ENCODE results near the gene SPPL3.
A peak's percentile ranks its signal among the peaks of the same experiment; 100 is the strongest.

SPPL3 gene

GRCh38 chr12:120720234-120720986 is 183.7 kb downstream of the SPPL3 start:
- H3K27ac Mint-ChIP-seq = no peak overlapping the region
- no peaks in the 10 kb centered on the region for H3K9me3 Mint-ChIP-seq
- peaks cover 63% of the 10 kb centered on the region for H3K36me3 Mint-ChIP-seq
- DNase-seq = no peak
- CTCF ChIA-PET = interaction anchor here (0.7 to 2.3 kb wide), 6 partner anchors 9 to 252 kb away, joined by 3 to 9 read pairs (median 4); partner anchors contain the start of gene UNC119B
- no peaks in the 10 kb centered on the region for H3K27me3 Mint-ChIP-seq
- no peak overlapping the region for H3K4me3 Mint-ChIP-seq
- H3K4me1 Mint-ChIP-seq = peaks cover 32% of the 10 kb centered on the region

GRCh38 chr12:120719496-120720233 is 184.5 kb downstream of the SPPL3 start:
- Mint-ChIP-seq H3K27me3 (no peaks in the 10 kb centered on the region), H3K9me3 (no peaks in the 10 kb centered on the region), H3K4me1 (peaks cover 26% of the 10 kb centered on the region), H3K36me3 (peaks cover 65% of the 10 kb centered on the region), H3K4me3 (no peak overlapping the region), H3K27ac (peak overlapping the region; percentile 1)
- CTCF ChIA-PET = interaction anchor here (0.8 to 2.3 kb wide), 6 partner anchors 8 to 252 kb away, joined by 3 to 9 read pairs (median 4); partner anchors contain the start of genes POP5 and UNC119B
- DNase-seq = no peak

- H3K4me1 Mint-ChIP-seq = peaks cover 27% of the 10 kb centered on the region
- H3K36me3 Mint-ChIP-seq = peaks cover 63% of the 10 kb centered on the region
- no peaks in the 10 kb centered on the region for H3K9me3 Mint-ChIP-seq
- DNase-seq = no peak
- CTCF ChIA-PET = interaction anchor here (0.8 kb wide), 1 partner anchor 138 kb away, joined by 3 read pairs; the partner anchor contains the start of gene POP5
- no peaks in the 10 kb centered on the region for H3K27me3 Mint-ChIP-seq
- H3K27ac Mint-ChIP-seq = peak overlapping the region; percentile 1
- no peak overlapping the region for H3K4me3 Mint-ChIP-seq
These were observed 185.1 kb downstream of the SPPL3 start for GRCh38 chr12:120719072-120719471.

- peaks cover 35% of the 10 kb centered on the region for H3K4me1 Mint-ChIP-seq
- no peaks in the 10 kb centered on the region for H3K27me3 Mint-ChIP-seq
- H3K27ac Mint-ChIP-seq = no peak overlapping the region
- CTCF ChIA-PET = interaction anchor here (0.9 to 1.3 kb wide), 2 partner anchors 69 to 71 kb away, joined by 3 to 6 read pairs; no protein-coding TSS in a partner anchor
- peaks cover 66% of the 10 kb centered on the region for H3K36me3 Mint-ChIP-seq
- no peaks in the 10 kb centered on the region for H3K9me3 Mint-ChIP-seq
- no peak overlapping the region for H3K4me3 Mint-ChIP-seq
- DNase-seq = no peak
These were observed 186.1 kb downstream of the SPPL3 start for GRCh38 chr12:120718055-120718454.

GRCh38 chr12:120713861-120714482 is 190.2 kb downstream of the SPPL3 start:
- Mint-ChIP-seq H3K27me3 (no peaks in the 10 kb centered on the region), H3K4me1 (peaks cover 51% of the 10 kb centered on the region), H3K9me3 (no peaks in the 10 kb centered on the region), H3K27ac (no peak overlapping the region), H3K4me3 (no peak overlapping the region), H3K36me3 (peaks cover 37% of the 10 kb centered on the region)
- peak; percentile 83 for DNase-seq
- CTCF ChIA-PET = interaction anchor here (0.8 to 3.3 kb wide), 5 partner anchors 11 to 258 kb away, joined by 3 to 34 read pairs (median 7); partner anchors contain the start of gene ACADS

GRCh38 chr12:120712610-120713009 is 191.5 kb downstream of the SPPL3 start:
- Mint-ChIP-seq H3K27me3 (no peaks in the 10 kb centered on the region), H3K4me1 (peaks cover 42% of the 10 kb centered on the region)

More at GRCh38 chr12:120712610-120713009, 191.5 kb downstream of the SPPL3 start:
- no peak overlapping the region for H3K4me3 Mint-ChIP-seq
- peaks cover 30% of the 10 kb centered on the region for H3K36me3 Mint-ChIP-seq
- no peak overlapping the region for H3K27ac Mint-ChIP-seq
- CTCF ChIA-PET = interaction anchor here (2.7 to 5.5 kb wide), 2 partner anchors 8 to 64 kb away, joined by 9 to 50 read pairs; no protein-coding TSS in a partner anchor
- no peak for DNase-seq
- H3K9me3 Mint-ChIP-seq = no peaks in the 10 kb centered on the region
